A549 (cell line): ENCODE results near the gene SULF2. TPM values are rescaled to one million over a fixed set of nuclear protein-coding genes. Genes with fewer than 3 reads are reported as not detected.

ENCODE experiments used
- ATAC-seq, 2 experiments: fragments of 200-7000 bp in 1 of 2; fragments of >200 bp in 1 of 2; cut with Nextera tagmentation in 1 of 2; cut with Tn5 transposase in 1 of 2; 3 replicates each; pipeline versions ENCODE4 v1.8.0 to v1.9.1; 2018 to 2020; ENCODE audit warnings: mild to moderate bottlenecking in 1 of 2, moderate library complexity in 1 of 2
- CTCF ChIA-PET: fragments of 300-600 bp; sonication (Branson Sonifier 250); formaldehyde crosslinking; extraction: SDS; loops from one replicate; lab custom pipeline; 2021; ENCODE audit warnings: antibody characterized with exemption, inconsistent platforms; lab: Yijun Ruan, JAX
- POLR2A ChIA-PET: fragments of 350-600 bp; formaldehyde crosslinking; extraction: SDS; loops from one replicate; lab custom pipeline; 2021; ENCODE audit warnings: antibody characterized with exemption, inconsistent platforms; lab: Yijun Ruan, JAX
- DNase-seq, 2 experiments: peaks; one replicate each; pipeline versions ENCODE4 v3.0.0 to v3.0.0-alpha.2; 2011 to 2016; ENCODE audit warnings: low read depth in 1 of 2, low spot score in 1 of 2
- FAIRE-seq: peaks from 2 replicates; lab custom pipeline; 2011; peaks lifted over from hg19 to GRCh38; lab: Jason Lieb, UNC
- H3K27ac ChIP-seq, 2 experiments: fragments of >200 bp; sonication (Bioruptor Twin); formaldehyde crosslinking; 3 replicates each; pipeline ENCODE4 v1.5.1; 2016 to 2017
- H3K4me1 ChIP-seq: fragments of >200 bp; sonication (Bioruptor Twin); formaldehyde crosslinking; 3 replicates; pipeline ENCODE4 v1.6.1; 2016
- H3K4me2 ChIP-seq: fragments of >200 bp; sonication (Bioruptor Twin); formaldehyde crosslinking; 3 replicates; pipeline ENCODE4 v1.6.1; 2016
- H3K4me3 ChIP-seq: fragments of >200 bp; sonication (Bioruptor Twin); formaldehyde crosslinking; 3 replicates; pipeline ENCODE4 v1.5.1; 2016
- H3K9me3 ChIP-seq: fragments of >200 bp; sonication (Bioruptor Twin); formaldehyde crosslinking; 3 replicates; pipeline ENCODE4 v1.6.1; 2016
- ATOH8 ChIP-seq: fragments of 250-450 bp; sonication (Bioruptor Pico); IDR thresholded peaks from 2 replicates; pipeline ENCODE4 v1.5.0; 2020; ENCODE audit warnings: low read depth, mild to moderate bottlenecking, moderate library complexity
- CBX2 ChIP-seq: fragments of 200-600 bp; sonication (generic); IDR thresholded peaks from 2 replicates; pipeline ENCODE4 v1.6.1; 2016; ENCODE audit warnings: low read depth, mild to moderate bottlenecking, borderline replicate concordance
- CBX8 ChIP-seq: fragments of 200-600 bp; sonication (generic); IDR thresholded peaks from 2 replicates; pipeline ENCODE4 v1.6.1; 2016
- CEBPB ChIP-seq, 2 experiments: fragments of >200 bp in 1 of 2; sonication (Bioruptor Twin) in 1 of 2; formaldehyde crosslinking in 1 of 2; IDR thresholded peaks; 2 replicates each; pipeline ENCODE4 v1.6.1; 2012 to 2016
- CHD2 ChIP-seq: fragments of 150-350 bp; IDR thresholded peaks from 2 replicates; pipeline ENCODE4 v1.6.1; 2014; ENCODE audit warnings: low read length; ENCODE audit not compliant: partially characterized antibody
- CHD4 ChIP-seq: fragments of 200-600 bp; sonication (generic); IDR thresholded peaks from 2 replicates; pipeline ENCODE4 v1.6.1; 2016; ENCODE audit warnings: antibody characterized with exemption, mild to moderate bottlenecking, borderline replicate concordance
- E2F6 ChIP-seq: IDR thresholded peaks from 2 replicates; pipeline ENCODE4 v1.6.1; 2012; ENCODE audit warnings: low read depth, borderline replicate concordance
- EHF ChIP-seq: fragments of 250-450 bp; sonication (Bioruptor Pico); IDR thresholded peaks from 2 replicates; pipeline ENCODE4 v1.5.0; 2020; ENCODE audit warnings: mild to moderate bottlenecking
- EHMT2 ChIP-seq: fragments of 200-600 bp; sonication (generic); IDR thresholded peaks from 2 replicates; pipeline ENCODE4 v1.6.1; 2016; ENCODE audit warnings: antibody characterized with exemption, low read depth, mild to moderate bottlenecking, moderate library complexity
- HOXA7 ChIP-seq: fragments of 250-450 bp; sonication (Bioruptor Pico); IDR thresholded peaks from 2 replicates; pipeline ENCODE4 v1.5.0; 2020; ENCODE audit warnings: mild to moderate bottlenecking, moderate library complexity
- JUN ChIP-seq, 2 experiments: fragments of >200 bp; sonication (Bioruptor Twin); formaldehyde crosslinking; IDR thresholded peaks; 2 replicates in 1 of 2; 3 replicates in 1 of 2; pipeline ENCODE4 v1.6.1; 2016 to 2017
- KDM5A ChIP-seq: fragments of 200-600 bp; sonication (generic); IDR thresholded peaks from 2 replicates; pipeline ENCODE4 v1.6.1; 2016; ENCODE audit warnings: antibody characterized with exemption, mild to moderate bottlenecking
- MAFK ChIP-seq: fragments of 450-650 bp; IDR thresholded peaks from 2 replicates; pipeline ENCODE4 v1.6.1; 2014; ENCODE audit not compliant: partially characterized antibody
- MAX ChIP-seq: IDR thresholded peaks from 2 replicates; pipeline ENCODE4 v1.6.1; 2012
- NPAS2 ChIP-seq: fragments of 250-450 bp; sonication (Bioruptor Pico); IDR thresholded peaks from 2 replicates; pipeline ENCODE4 v1.8.0; 2022; ENCODE audit warnings: mild to moderate bottlenecking, moderate library complexity, borderline replicate concordance
- NR3C1 ChIP-seq: fragments of >200 bp; sonication (Bioruptor Twin); formaldehyde crosslinking; IDR thresholded peaks from 3 replicates; pipeline ENCODE4 v1.6.1; 2017
- POLR2AphosphoS2 ChIP-seq: conservative IDR thresholded peaks from 2 replicates; pipeline ENCODE4 v1.6.1; 2012; ENCODE audit warnings: low read length, improper control_type of control experiment, inconsistent platforms
- RAD21 ChIP-seq, 2 experiments: fragments of >200 bp in 1 of 2; sonication (Bioruptor Twin) in 1 of 2; formaldehyde crosslinking in 1 of 2; IDR thresholded peaks in 1 of 2; conservative IDR thresholded peaks in 1 of 2; 2 replicates in 1 of 2; 3 replicates in 1 of 2; pipeline ENCODE4 v1.6.1; 2012 to 2018; ENCODE audit warnings: inconsistent platforms in 1 of 2
- REST ChIP-seq: fragments of 200-600 bp; sonication (generic); IDR thresholded peaks from 2 replicates; pipeline ENCODE4 v1.6.1; 2016; ENCODE audit warnings: antibody characterized with exemption, mild to moderate bottlenecking, moderate library complexity
- RFX5 ChIP-seq: fragments of 450-650 bp; IDR thresholded peaks from 2 replicates; pipeline ENCODE4 v1.7.1; 2014; ENCODE audit warnings: antibody characterized with exemption, mild to moderate bottlenecking, moderate library complexity
- RNF2 ChIP-seq: fragments of 200-600 bp; sonication (generic); IDR thresholded peaks from 2 replicates; pipeline ENCODE4 v1.6.1; 2016; ENCODE audit warnings: low read depth, mild to moderate bottlenecking, antibody characterized with exemption, moderate library complexity, borderline replicate concordance
- SREBF2 ChIP-seq: fragments of 450-650 bp; IDR thresholded peaks from 2 replicates; pipeline ENCODE4 v1.6.1; 2014; ENCODE audit warnings: mild to moderate bottlenecking, moderate library complexity
- TFCP2L1 ChIP-seq: fragments of 250-450 bp; sonication (Bioruptor Pico); IDR thresholded peaks from 2 replicates; pipeline ENCODE4 v1.5.0; 2021; ENCODE audit warnings: mild to moderate bottlenecking
- ZFP36 ChIP-seq: fragments of 450-650 bp; IDR thresholded peaks from 2 replicates; pipeline ENCODE4 v1.6.1; 2014; ENCODE audit warnings: borderline replicate concordance; ENCODE audit not compliant: partially characterized antibody
- ZSCAN20 ChIP-seq: fragments of 250-450 bp; sonication (Bioruptor Pico); IDR thresholded peaks from 2 replicates; pipeline ENCODE4 v1.8.0; 2022; ENCODE audit warnings: mild to moderate bottlenecking, moderate library complexity
- WGBS: methylation state at CpG from one replicate; pipeline ENCODE4 v1.1.6; 2017; ENCODE audit errors: missing lambda C conversion rate; 5-methylcytosine and 5-hydroxymethylcytosine counted together
- polyA plus RNA-seq, 4 experiments: library from polyadenylated mRNA; depleted of rRNA in 3 of 4; stranded (reverse); fragments of >200 nt; fragmentation: RNase III in 1 of 4; extraction: RNeasy Plus Mini Kit Qiagen cat#74134 plus additional on column Dnase treatment in 1 of 4; gene quantifications; 2 replicates in 3 of 4; 3 replicates in 1 of 4; pipeline ENCODE4 v1.2.3, GENCODE V29; 2011 to 2017
- TF ChIP-seq, protein P1 (sequence below): fragments of >200 bp; sonication (Bioruptor Twin); formaldehyde crosslinking; IDR thresholded peaks from 3 replicates; pipeline ENCODE4 v1.6.1; 2016
- TF ChIP-seq, protein P2 (sequence below): fragments of 150-350 bp; IDR thresholded peaks from 2 replicates; pipeline ENCODE4 v1.6.1; 2014; ENCODE audit warnings: low read depth, mild to moderate bottlenecking, low read length

SULF2 gene
- polyA plus RNA-seq, 2 of the 4 experiments (the other 2 are of a cell fraction): 5.8 to 16.8 TPM

DNA sequence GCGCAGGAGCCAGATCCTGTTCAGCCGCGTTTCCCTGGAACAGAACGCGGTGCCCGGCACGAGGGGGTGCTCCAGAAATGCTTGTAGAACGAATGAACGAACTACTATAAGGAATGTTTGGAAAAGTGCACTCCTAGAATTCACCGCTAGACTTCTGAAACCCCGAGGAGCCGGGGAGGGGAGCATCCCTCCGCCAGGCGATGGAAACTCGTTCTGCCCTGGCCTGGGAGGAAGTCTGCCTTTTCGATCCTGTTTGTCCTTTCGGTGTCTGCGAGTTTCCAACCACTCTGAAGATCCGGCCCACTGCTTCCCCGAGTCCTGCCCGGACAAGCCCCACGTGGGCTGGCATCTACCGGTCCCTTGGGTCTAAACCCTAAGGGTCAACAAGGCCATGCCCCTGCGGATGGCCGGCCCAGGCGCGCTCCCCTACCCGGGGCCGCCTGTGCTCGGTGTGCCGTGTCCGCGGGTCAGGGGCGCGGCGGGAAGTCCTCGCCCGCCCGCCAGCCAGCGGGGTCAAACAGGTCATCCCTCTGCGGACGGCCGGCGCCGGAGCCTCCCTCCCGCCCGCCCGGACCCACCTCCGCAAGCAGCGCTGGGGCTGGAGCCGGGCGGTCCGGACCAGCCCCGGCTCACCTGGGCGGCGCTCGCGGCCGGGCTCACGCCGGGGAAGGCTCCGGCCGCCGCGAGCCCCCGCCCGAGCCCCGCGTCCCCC lies 526 bp downstream of the SULF2 start:
- Histone ChIP-seq H3K4me2 (peak overlapping the region; percentile 98), H3K4me3 (peak overlapping the region; percentile 69), H3K4me1 (0 out of 3 replicates have a peak, but pooled peaks cover 12% of the 10 kb centered on the region), H3K9me3 (no peaks in the 10 kb centered on the region), H3K27ac (peak overlapping the region; percentile 73 to 90)
- peak; percentile 15 to 16; a peak in 1 of 5 replicates for TF ChIP-seq RAD21 (conservative IDR thresholded peaks at IDR 0.05 in 1 of 2, IDR thresholded peaks at IDR 0.05 in 1 of 2)
- no peak for TF ChIP-seq CHD2
- TF ChIP-seq E2F6: 0 out of 2 replicates have a peak, but pooled peaks have one; percentile 31
- peak; percentile 97 for TF ChIP-seq RNF2
- TF ChIP-seq ZFP36: no peak
- peak; percentile 96 for TF ChIP-seq CBX8
- TF ChIP-seq MAX: peak; percentile 57; the same call in 1 of the 2 replicates
- no peak for TF ChIP-seq NPAS2
- TF ChIP-seq, protein P1, sequence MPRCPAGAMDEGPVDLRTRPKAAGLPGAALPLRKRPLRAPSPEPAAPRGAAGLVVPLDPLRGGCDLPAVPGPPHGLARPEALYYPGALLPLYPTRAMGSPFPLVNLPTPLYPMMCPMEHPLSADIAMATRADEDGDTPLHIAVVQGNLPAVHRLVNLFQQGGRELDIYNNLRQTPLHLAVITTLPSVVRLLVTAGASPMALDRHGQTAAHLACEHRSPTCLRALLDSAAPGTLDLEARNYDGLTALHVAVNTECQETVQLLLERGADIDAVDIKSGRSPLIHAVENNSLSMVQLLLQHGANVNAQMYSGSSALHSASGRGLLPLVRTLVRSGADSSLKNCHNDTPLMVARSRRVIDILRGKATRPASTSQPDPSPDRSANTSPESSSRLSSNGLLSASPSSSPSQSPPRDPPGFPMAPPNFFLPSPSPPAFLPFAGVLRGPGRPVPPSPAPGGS: no peak
- TF ChIP-seq SREBF2: no peak
- no peak for TF ChIP-seq EHMT2
- no peak for TF ChIP-seq RFX5
- POLR2A ChIA-PET: no interaction called here
- FAIRE-seq (no peak), ATAC-seq (peak; percentile 61 to 82), DNase-seq (peak; percentile 74 to 80)
- WGBS: 2% methylated on average over 28 of the region's 69 CpGs
- CTCF ChIA-PET: interaction anchor here (0.9 to 5.4 kb wide), 12 partner anchors 10 to 836 kb away, joined by 3 to 36 read pairs (median 8); no protein-coding TSS in a partner anchor

DNA sequence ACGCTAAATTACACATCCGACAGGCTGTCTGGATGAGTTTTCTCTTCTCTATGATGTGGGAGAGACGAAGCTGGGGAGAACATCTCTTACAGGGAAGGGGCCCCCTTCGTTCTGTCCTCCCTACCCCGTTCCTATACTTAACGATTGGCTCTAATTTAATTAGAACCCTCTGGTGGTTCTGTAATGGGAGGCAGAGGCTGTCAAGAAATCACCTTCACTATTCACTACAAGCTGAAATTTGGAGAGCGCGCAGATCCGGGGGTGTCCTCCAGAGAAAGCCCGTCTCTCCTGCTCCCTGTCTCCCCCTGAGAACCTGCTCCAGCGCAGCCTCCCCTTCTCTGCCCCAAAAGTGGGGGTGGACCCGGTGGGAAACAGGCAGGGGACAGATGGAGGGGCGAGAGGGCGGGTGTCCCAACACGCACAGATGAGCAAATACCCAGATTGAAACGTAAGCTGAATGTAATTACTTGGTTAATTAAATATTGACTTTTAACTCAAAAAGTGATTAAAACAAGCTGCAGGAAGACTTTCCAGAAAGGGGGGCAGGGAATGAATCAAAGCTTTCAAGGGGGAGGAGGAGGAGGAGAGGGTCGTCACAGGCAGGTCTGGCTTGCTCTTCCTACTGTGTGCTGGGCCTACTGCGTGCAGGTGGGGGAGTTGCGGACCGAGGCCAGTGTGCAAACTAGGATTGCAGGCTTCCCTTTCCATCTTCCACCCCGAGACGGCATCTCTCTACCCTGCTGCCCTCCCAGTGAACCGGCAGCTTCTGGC lies 1.3 kb downstream of the SULF2 start:
- H3K9me3 ChIP-seq: no peaks in the 10 kb centered on the region
- no peak for ATAC-seq
- CTCF ChIA-PET: interaction anchor here (0.6 to 5.4 kb wide), 20 partner anchors 8 to 874 kb away, joined by 3 to 36 read pairs (median 4); no protein-coding TSS in a partner anchor
- peak overlapping the region; percentile 73 to 90; a peak in 5 of 6 replicates for H3K27ac ChIP-seq
- H3K4me3 ChIP-seq: peak overlapping the region; percentile 69
- POLR2A ChIA-PET: no interaction called here
- H3K4me1 ChIP-seq: 0 out of 3 replicates have a peak, but pooled peaks cover 12% of the 10 kb centered on the region
- 60% methylated on average over 23 of the region's 23 CpGs for WGBS
- H3K4me2 ChIP-seq: peak overlapping the region; percentile 98
- no peak for DNase-seq
- FAIRE-seq: no peak
- TF ChIP-seq ATOH8 (no peak), EHF (no peak), REST (no peak), TFCP2L1 (CRISPR knock-in tag) (no peak), HOXA7 (CRISPR knock-in tag) (no peak), NPAS2 (no peak), POLR2AphosphoS2 (no peak), KDM5A (no peak), CEBPB (IDR thresholded peaks at IDR 0.05) (no peak), MAFK (no peak), JUN (IDR thresholded peaks at IDR 0.05) (no peak), ZSCAN20 (CRISPR knock-in tag) (no peak), NR3C1 (no peak), CBX2 (no peak), CHD4 (no peak)
- TF ChIP-seq, protein P2, sequence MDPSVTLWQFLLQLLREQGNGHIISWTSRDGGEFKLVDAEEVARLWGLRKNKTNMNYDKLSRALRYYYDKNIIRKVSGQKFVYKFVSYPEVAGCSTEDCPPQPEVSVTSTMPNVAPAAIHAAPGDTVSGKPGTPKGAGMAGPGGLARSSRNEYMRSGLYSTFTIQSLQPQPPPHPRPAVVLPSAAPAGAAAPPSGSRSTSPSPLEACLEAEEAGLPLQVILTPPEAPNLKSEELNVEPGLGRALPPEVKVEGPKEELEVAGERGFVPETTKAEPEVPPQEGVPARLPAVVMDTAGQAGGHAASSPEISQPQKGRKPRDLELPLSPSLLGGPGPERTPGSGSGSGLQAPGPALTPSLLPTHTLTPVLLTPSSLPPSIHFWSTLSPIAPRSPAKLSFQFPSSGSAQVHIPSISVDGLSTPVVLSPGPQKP: no peak
